Fibroblast of lung (primary cell): ENCODE results near the gene REEP5. TPM values are rescaled to one million over a fixed set of nuclear protein-coding genes. Genes with fewer than 3 reads are reported as not detected.
A peak's percentile ranks its signal among the peaks of the same experiment; 100 is the strongest.

Experiments
- DNase-seq, 2 donors: peaks; one replicate each; pipeline versions ENCODE4 v3.0.0 to v3.0.0-alpha.2; 2010; ENCODE audit warnings: low read depth in 2 of 2
- H2AFZ ChIP-seq: 2 replicates; pipeline ENCODE4 v1.5.1; 2012; ENCODE audit warnings: low read length, control low read depth, inconsistent platforms
- H3K27ac ChIP-seq: 2 replicates; pipeline ENCODE4 v1.5.1; 2011; ENCODE audit warnings: low read length, control low read depth; ENCODE audit not compliant: insufficient read depth
- H3K27me3 ChIP-seq: 2 replicates; pipeline ENCODE4 v1.5.1; 2011; ENCODE audit warnings: mild to moderate bottlenecking, low read length; ENCODE audit not compliant: control insufficient read depth, insufficient read depth
- H3K36me3 ChIP-seq: 2 replicates; pipeline ENCODE4 v1.5.1; 2011; ENCODE audit warnings: low read length; ENCODE audit not compliant: control insufficient read depth, insufficient read depth
- H3K4me1 ChIP-seq: 2 replicates; pipeline ENCODE4 v1.5.1; 2011; ENCODE audit warnings: low read length; ENCODE audit not compliant: control insufficient read depth, insufficient read depth; ENCODE audit errors: extremely low read depth
- H3K4me2 ChIP-seq: 2 replicates; pipeline ENCODE4 v1.5.1; 2011; ENCODE audit warnings: low read length, control low read depth; ENCODE audit not compliant: insufficient read depth; ENCODE audit errors: extremely low read depth
- H3K4me3 ChIP-seq, 4 experiments: fragments of 200-600 bp in 1 of 4; sonication (generic) in 1 of 4; replicated peaks in 1 of 4; 2 replicates each; pipeline ENCODE4 v1.5.1; 2011 to 2016; ENCODE audit warnings: low read length in 4 of 4, low read depth in 3 of 4, mild to moderate bottlenecking in 3 of 4, control low read depth in 2 of 4, inconsistent platforms in 1 of 4, mixed read lengths in 1 of 4; ENCODE audit not compliant: insufficient read depth in 1 of 4; ENCODE audit errors: control extremely low read depth in 1 of 4
- H3K79me2 ChIP-seq: 2 replicates; pipeline ENCODE4 v1.5.1; 2012; ENCODE audit warnings: mild to moderate bottlenecking, low read length, inconsistent platforms; ENCODE audit not compliant: control insufficient read depth, insufficient read depth
- H3K9ac ChIP-seq: 2 replicates; pipeline ENCODE4 v1.5.1; 2011; ENCODE audit warnings: mild to moderate bottlenecking, low read length, control low read depth; ENCODE audit not compliant: insufficient read depth
- H3K9me3 ChIP-seq: 2 replicates; pipeline ENCODE4 v1.5.1; 2012; ENCODE audit warnings: low read depth, low read length; ENCODE audit not compliant: control insufficient read depth, insufficient read depth
- H4K20me1 ChIP-seq: 2 replicates; pipeline ENCODE4 v1.5.1; 2011; ENCODE audit warnings: low read length; ENCODE audit not compliant: control insufficient read depth, insufficient read depth; ENCODE audit errors: extremely low read depth
- CTCF ChIP-seq, 2 donors: IDR thresholded peaks in 1 of 2; conservative IDR thresholded peaks in 1 of 2; 1 replicate in 1 of 2; 2 replicates in 1 of 2; pipeline ENCODE4 v1.5.1; 2011 to 2012; ENCODE audit warnings: low read length in 2 of 2, control low read depth in 1 of 2, inconsistent platforms in 1 of 2, low read depth in 1 of 2, mild to moderate bottlenecking in 1 of 2
- EZH2 ChIP-seq: IDR thresholded peaks from 2 replicates; pipeline ENCODE4 v1.5.1; 2012; ENCODE audit warnings: low read length, control low read depth, mild to moderate bottlenecking; ENCODE audit errors: missing control alignments
- polyA plus RNA-seq, 2 donors: library from polyadenylated mRNA; depleted of rRNA in 1 of 2; stranded (reverse) in 1 of 2; unstranded in 1 of 2; fragments of >200 nt; gene quantifications; 2 replicates each; pipeline ENCODE4 v1.2.1, GENCODE V29; 2011 to 2012; ENCODE audit warnings: missing spikeins in 1 of 2
- total RNA-seq: library from RNA; depleted of rRNA; stranded (reverse); fragments of >200 nt; gene quantifications from 2 replicates; pipeline ENCODE4 v1.2.1, GENCODE V29; 2014

Gene REEP5
- total and polyA plus RNA-seq, 2 donors (not counting 1 experiment from before 2014, with no cell fraction given): 56.8 to 111 TPM

GRCh38 chr5:112923148-112923917 is 1.3 kb upstream of the REEP5 start:
- Histone ChIP-seq H3K9me3 (no peaks in the 10 kb centered on the region), H2AFZ (no peak overlapping the region), H3K27ac (no peak overlapping the region), H3K27me3 (no peaks in the 10 kb centered on the region), H3K36me3 (peaks cover under 1% of the 10 kb centered on the region), H3K4me1 (peaks cover 7% of the 10 kb centered on the region), H3K9ac (no peak overlapping the region), H4K20me1 (no peaks in the 10 kb centered on the region), H3K4me2 (no peak overlapping the region), H3K4me3 (no peak overlapping the region), H3K79me2 (peaks cover 23% of the 10 kb centered on the region)
- TF ChIP-seq EZH2 (no peak), CTCF (conservative IDR thresholded peaks at IDR 0.05 in 1 of 2, IDR thresholded peaks at IDR 0.05 in 1 of 2; ENCODE audit: low read depth in 1 of 2, low read length in 2 of 2) (no peak)
- no peak for DNase-seq

GRCh38 chr5:112921026-112921832 is 798 bp downstream of the REEP5 start:
- peak overlapping the region; percentile 90 for H2AFZ ChIP-seq
- H3K36me3 ChIP-seq: peaks cover 6% of the 10 kb centered on the region
- peak overlapping the region; percentile 77 to 94 (median 87) for H3K4me3 ChIP-seq
- peak overlapping the region; percentile 98 for H3K4me2 ChIP-seq
- H3K27me3 ChIP-seq: no peaks in the 10 kb centered on the region
- H3K9me3 ChIP-seq: no peaks in the 10 kb centered on the region
- peaks cover 10% of the 10 kb centered on the region for H3K4me1 ChIP-seq
- TF ChIP-seq EZH2: no peak
- peak overlapping the region; percentile 92 for H3K27ac ChIP-seq
- no peaks in the 10 kb centered on the region for H4K20me1 ChIP-seq
- H3K9ac ChIP-seq: peak overlapping the region; percentile 93
- peak; percentile 63 to 70 for DNase-seq
- peaks cover 30% of the 10 kb centered on the region for H3K79me2 ChIP-seq

GRCh38 chr5:112919972-112920371 is 2.1 kb downstream of the REEP5 start:
- peaks cover 30% of the 10 kb centered on the region for H3K79me2 ChIP-seq
- DNase-seq: no peak
- peaks cover 10% of the 10 kb centered on the region for H3K4me1 ChIP-seq

More at GRCh38 chr5:112919972-112920371, 2.1 kb downstream of the REEP5 start:
- Histone ChIP-seq H3K36me3 (peaks cover 6% of the 10 kb centered on the region), H3K9me3 (no peaks in the 10 kb centered on the region), H3K9ac (no peak overlapping the region), H3K4me2 (peak overlapping the region; percentile 98), H2AFZ (no peak overlapping the region), H3K4me3 (peak overlapping the region in 3 of 4 experiments; percentile 77 to 92 (median 82)), H3K27ac (no peak overlapping the region), H4K20me1 (no peaks in the 10 kb centered on the region), H3K27me3 (no peaks in the 10 kb centered on the region)
- TF ChIP-seq EZH2: no peak
- no peak for TF ChIP-seq CTCF (conservative IDR thresholded peaks at IDR 0.05 in 1 of 2, IDR thresholded peaks at IDR 0.05 in 1 of 2; ENCODE audit: low read depth in 1 of 2, low read length in 2 of 2)
